HG03460 (cell line): ENCODE data around the gene TIGD2.

Experiments used
- ATAC-seq: cut with Tn5 transposase; IDR thresholded peaks from one replicate; pipeline ENCODE4 v1.9.1; 2021; ENCODE audit not compliant: unreplicated experiment

The TIGD2 gene

DNA sequence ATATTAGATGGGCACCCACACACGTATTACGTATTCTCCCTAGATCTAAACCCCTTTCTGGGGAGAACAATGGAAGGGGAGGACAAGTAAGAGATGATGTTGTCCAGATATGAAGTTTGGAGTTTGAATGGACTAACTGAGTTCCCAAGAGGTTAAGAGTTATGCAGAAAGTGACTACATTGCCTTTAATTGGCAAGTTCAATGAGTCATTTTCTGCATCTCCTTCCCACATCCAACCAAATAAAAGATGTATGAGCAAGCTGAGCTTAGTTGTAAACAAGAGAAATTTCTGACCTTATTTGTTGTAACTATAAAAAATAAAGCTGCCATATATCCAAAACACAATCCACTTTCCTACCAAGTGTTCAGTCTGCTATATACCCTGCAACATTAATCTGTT is 50.5 kb downstream of the TIGD2 start:
- ATAC-seq: no peak

DNA sequence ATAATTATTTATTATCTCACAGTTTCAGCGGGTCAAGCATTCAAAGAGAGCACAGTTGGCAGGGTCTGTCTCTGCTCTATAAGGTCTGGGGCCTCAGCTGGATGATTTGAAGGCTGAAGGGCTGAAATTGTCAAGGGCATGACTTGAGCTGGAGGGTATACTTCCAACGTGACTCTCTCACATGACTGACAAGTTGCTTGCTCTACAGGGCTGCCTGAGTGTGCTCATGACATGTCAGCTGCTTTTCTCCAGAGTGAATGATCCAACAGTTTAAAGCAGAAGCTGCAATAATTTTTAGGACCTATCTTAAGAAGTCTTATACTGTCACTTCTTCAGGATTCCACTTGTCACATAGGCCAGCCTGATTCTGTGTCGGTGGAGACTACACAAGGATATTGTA is 51.2 kb downstream of the TIGD2 start:
- no peak for ATAC-seq

DNA sequence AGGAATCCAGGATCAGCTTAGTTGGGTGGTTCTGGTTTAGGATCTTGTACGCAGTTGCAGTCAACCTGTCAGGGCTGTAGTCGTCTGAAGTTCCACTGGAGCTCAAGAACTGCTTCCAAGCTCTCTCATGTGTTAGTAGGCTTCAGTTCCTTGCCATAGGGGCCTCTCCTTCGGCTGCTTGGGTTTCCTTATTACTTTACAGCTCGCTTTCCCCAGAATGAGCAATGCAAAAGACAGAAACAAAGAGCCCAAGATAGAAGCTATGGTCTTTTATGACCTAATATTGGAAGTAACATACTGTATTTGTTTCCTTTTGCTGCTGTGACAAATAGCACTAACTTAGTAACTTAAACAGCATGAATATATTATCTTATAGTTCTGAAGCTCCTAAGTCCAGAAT is 51.7 kb downstream of the TIGD2 start:
- ATAC-seq: no peak

DNA sequence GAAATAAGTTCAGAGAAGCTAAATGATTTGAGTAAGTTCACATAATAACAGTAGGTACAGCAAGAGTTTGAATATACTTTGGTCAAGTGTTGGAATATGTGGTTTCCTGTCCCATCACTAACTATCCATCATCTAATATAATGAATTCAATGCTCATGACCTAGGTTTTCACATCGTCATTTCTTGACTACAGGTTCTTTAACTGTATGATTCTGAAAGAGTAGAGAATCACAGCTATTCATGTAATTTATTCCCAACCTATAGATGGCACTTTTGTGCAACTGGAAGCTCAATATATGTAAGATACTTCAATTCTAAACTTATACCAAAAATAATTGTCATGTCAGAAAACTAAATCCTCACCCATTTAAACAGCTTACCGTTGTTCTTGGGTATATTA is 53.1 kb downstream of the TIGD2 start:
- ATAC-seq: no peak
